Mesendoderm (in vitro differentiated cells): ENCODE measurements around the gene TPPP.
"Not testable (repeated sequence)": the region's sequence is repeated elsewhere in the genome, so short reads cannot be mapped to it uniquely, and the experiment has no call there.

Experiments used
- DNase-seq: peaks from one replicate; pipeline ENCODE4 v3.0.0; 2013
- H2AK5ac ChIP-seq: 2 replicates; pipeline ENCODE4 v1.6.1; 2013; ENCODE audit warnings: low read length, inconsistent platforms
- H2BK120ac ChIP-seq: 2 replicates; pipeline ENCODE4 v1.6.1; 2013; ENCODE audit warnings: low read depth, mild to moderate bottlenecking, low read length, moderate library complexity, mixed read lengths
- H2BK15ac ChIP-seq: replicated peaks from 2 replicates; pipeline ENCODE4 v1.6.1; 2013; ENCODE audit warnings: low read depth, mild to moderate bottlenecking, moderate library complexity
- H2BK5ac ChIP-seq: 2 replicates; pipeline ENCODE4 v1.6.1; 2013; ENCODE audit warnings: low read length, inconsistent platforms
- H3K18ac ChIP-seq: 2 replicates; pipeline ENCODE4 v1.6.1; 2013; ENCODE audit warnings: mild to moderate bottlenecking, low read length, mixed read lengths
- H3K23ac ChIP-seq: one replicate; pipeline ENCODE4 v1.6.1; 2013; ENCODE audit warnings: low read length
- H3K27ac ChIP-seq: 2 replicates; pipeline ENCODE4 v1.5.1; 2013; ENCODE audit warnings: low read depth, mild to moderate bottlenecking, inconsistent platforms, low read length, moderate library complexity
- H3K27me3 ChIP-seq: 2 replicates; pipeline ENCODE4 v1.6.1; 2013; ENCODE audit warnings: low read length, control low read depth, mild to moderate bottlenecking, inconsistent platforms; ENCODE audit not compliant: insufficient read depth, poor library complexity
- H3K36me3 ChIP-seq: 2 replicates; pipeline ENCODE4 v1.6.1; 2013; ENCODE audit warnings: low read length, inconsistent platforms; ENCODE audit not compliant: control insufficient read depth, insufficient read depth
- H3K4ac ChIP-seq: one replicate; pipeline ENCODE4 v1.6.1; 2013; ENCODE audit warnings: low read depth, mild to moderate bottlenecking, low read length, moderate library complexity
- H3K4me1 ChIP-seq: 2 replicates; pipeline ENCODE4 v1.6.1; 2013; ENCODE audit warnings: low read depth, low read length, inconsistent platforms; ENCODE audit not compliant: control insufficient read depth
- H3K4me2 ChIP-seq: 2 replicates; pipeline ENCODE4 v1.6.1; 2013; ENCODE audit warnings: low read length
- H3K4me3 ChIP-seq: 2 replicates; pipeline ENCODE4 v1.5.1; 2013; ENCODE audit warnings: mild to moderate bottlenecking, low read length
- H3K56ac ChIP-seq: one replicate; pipeline ENCODE4 v1.6.1; 2013; ENCODE audit warnings: low read length
- H3K79me1 ChIP-seq: 2 replicates; pipeline ENCODE4 v1.6.1; 2013; ENCODE audit warnings: low read length, inconsistent platforms
- H3K79me2 ChIP-seq: 2 replicates; pipeline ENCODE4 v1.6.1; 2013; ENCODE audit warnings: mild to moderate bottlenecking, low read length; ENCODE audit not compliant: control insufficient read depth, insufficient read depth
- H3K9ac ChIP-seq: 2 replicates; pipeline ENCODE4 v1.6.1; 2013; ENCODE audit warnings: low read length, inconsistent platforms
- H4K5ac ChIP-seq: one replicate; pipeline ENCODE4 v1.6.1; 2013; ENCODE audit warnings: low read length
- H4K8ac ChIP-seq: one replicate; pipeline ENCODE4 v1.6.1; 2013; ENCODE audit warnings: low read depth, mild to moderate bottlenecking, control low read depth, low read length, moderate library complexity
- WGBS: extraction: QIAGEN DNeasy Blood & Tissue Kit; methylation state at CpG from one replicate; pipeline ENCODE4 v1.1.7; 2013; ENCODE audit warnings: low lambda C conversion rate, missing lambda C conversion rate; ENCODE audit not compliant: insufficient coverage; ENCODE audit errors: extremely low coverage; 5-methylcytosine and 5-hydroxymethylcytosine counted together

TPPP gene

DNA sequence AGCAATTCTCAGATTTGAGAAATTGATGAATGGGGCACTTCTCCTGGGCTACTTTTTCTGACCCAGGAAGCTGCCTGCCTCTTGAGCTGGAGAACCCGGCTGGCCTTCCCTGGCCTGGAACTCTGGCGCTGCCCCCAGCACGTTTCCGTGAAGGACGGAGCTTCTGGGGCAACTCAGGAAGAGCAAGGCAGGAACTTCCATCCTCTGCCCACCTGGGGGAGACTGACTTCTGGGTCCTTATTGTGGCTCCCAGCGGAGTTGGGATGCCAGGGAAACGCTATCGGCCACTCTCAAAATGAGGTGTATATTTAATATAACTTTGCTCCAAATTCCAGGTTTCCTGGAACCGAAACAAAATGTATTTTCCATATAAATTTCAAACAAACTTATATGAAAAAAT is 33.9 kb upstream of the TPPP start:
- H2BK120ac ChIP-seq, H3K36me3 ChIP-seq, H3K79me2 ChIP-seq, H2BK5ac ChIP-seq, H3K79me1 ChIP-seq, H3K4ac ChIP-seq, H4K5ac ChIP-seq, H2BK15ac ChIP-seq, H3K27ac ChIP-seq, H3K4me3 ChIP-seq, H3K23ac ChIP-seq, H2AK5ac ChIP-seq, H3K27me3 ChIP-seq, H3K4me2 ChIP-seq, H3K4me1 ChIP-seq, H3K9ac ChIP-seq, H3K18ac ChIP-seq, H4K8ac ChIP-seq, H3K56ac ChIP-seq: not testable (repeated sequence)
- WGBS, result no CpG with 5 or more reads among the region's 9 CpGs
- DNase-seq, result peak; percentile 87

DNA sequence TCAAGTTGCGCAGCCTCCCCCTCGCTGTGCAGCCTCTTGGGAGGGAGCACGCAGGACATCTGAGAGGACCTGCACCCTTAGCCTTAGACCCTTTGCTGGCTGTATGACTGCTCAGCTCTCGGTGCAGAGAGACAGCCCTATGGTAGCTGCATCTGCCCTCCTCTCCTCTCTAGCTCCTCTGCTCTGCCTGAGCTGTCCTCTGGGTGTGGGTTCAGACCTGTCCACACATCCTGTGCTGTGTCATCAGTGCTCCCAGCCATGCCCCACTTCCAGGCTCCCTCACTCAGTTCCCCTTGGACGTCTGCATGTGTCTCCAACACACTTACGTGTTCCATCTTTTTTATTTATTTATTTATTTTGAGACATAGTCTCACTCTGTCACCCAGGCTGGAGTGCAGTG is 30.7 kb upstream of the TPPP start:
- not testable (repeated sequence) for H4K5ac ChIP-seq, H3K79me2 ChIP-seq, H3K9ac ChIP-seq, H3K4ac ChIP-seq, H3K4me3 ChIP-seq, H2BK15ac ChIP-seq, H3K27ac ChIP-seq, H4K8ac ChIP-seq, H3K56ac ChIP-seq, H3K23ac ChIP-seq, H3K18ac ChIP-seq, H3K4me2 ChIP-seq, H3K79me1 ChIP-seq, H2AK5ac ChIP-seq, DNase-seq, H3K27me3 ChIP-seq, H2BK5ac ChIP-seq, H2BK120ac ChIP-seq, H3K36me3 ChIP-seq, H3K4me1 ChIP-seq
- no CpG with 5 or more reads among the region's 6 CpGs for WGBS

DNA sequence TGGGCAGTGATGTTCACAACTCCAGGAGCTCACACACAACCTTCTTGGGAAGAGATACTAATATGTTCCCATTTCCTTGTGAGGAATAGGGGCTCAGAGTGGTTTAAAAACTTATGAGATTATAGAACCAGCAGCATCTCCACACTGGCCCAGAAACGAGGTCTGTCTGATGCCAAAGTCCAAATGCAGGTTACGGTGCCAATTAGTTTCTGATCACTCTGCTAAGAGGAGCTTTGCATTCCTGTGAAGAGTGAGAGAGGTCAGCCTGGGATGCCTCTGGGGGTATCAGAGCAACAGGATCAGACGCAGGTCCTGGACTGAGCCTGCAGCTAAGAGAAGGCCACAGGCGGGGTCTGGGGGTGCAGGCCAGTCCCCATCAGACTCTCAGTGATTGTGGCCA is 30.2 kb upstream of the TPPP start:
- not testable (repeated sequence) for H3K4me3 ChIP-seq, H3K18ac ChIP-seq, H4K5ac ChIP-seq, H2BK5ac ChIP-seq, H3K4me1 ChIP-seq, H3K9ac ChIP-seq, H2AK5ac ChIP-seq, H4K8ac ChIP-seq, H2BK15ac ChIP-seq, H3K4me2 ChIP-seq, H3K56ac ChIP-seq, H2BK120ac ChIP-seq, H3K23ac ChIP-seq, H3K27me3 ChIP-seq, DNase-seq, H3K79me2 ChIP-seq, H3K36me3 ChIP-seq, H3K27ac ChIP-seq, H3K79me1 ChIP-seq, H3K4ac ChIP-seq
- WGBS, result no CpG with 5 or more reads among the region's 4 CpGs

DNA sequence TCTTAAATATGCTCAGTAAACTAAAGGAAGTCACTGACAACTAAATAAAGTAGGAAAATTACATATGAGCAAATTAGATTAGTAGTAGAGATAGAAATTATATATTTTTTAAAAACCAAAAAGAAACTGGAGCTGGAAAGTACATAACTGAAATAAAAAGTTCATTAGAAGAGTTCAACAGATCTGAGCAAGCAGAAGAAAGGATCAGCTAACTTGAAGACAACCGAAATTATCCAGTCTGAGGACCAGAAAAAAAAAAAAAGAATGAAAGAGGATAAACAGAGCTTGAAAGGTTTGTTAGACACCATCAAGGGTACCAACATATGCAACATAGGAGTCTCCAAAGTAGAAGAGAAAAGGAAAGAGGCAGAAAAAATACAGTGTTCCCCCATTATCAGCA is 26.2 kb upstream of the TPPP start:
- H3K4me3 ChIP-seq, H3K4me2 ChIP-seq, H3K79me1 ChIP-seq, H3K4ac ChIP-seq, H2BK120ac ChIP-seq, H3K18ac ChIP-seq, H3K9ac ChIP-seq, DNase-seq, H3K56ac ChIP-seq, H3K79me2 ChIP-seq, H2AK5ac ChIP-seq, H2BK15ac ChIP-seq, H3K23ac ChIP-seq, H3K27me3 ChIP-seq, H2BK5ac ChIP-seq, H3K36me3 ChIP-seq, H3K27ac ChIP-seq, H4K8ac ChIP-seq, H3K4me1 ChIP-seq, H4K5ac ChIP-seq: not testable (repeated sequence)
- WGBS, result no CpG with 5 or more reads among the region's 1 CpG

DNA sequence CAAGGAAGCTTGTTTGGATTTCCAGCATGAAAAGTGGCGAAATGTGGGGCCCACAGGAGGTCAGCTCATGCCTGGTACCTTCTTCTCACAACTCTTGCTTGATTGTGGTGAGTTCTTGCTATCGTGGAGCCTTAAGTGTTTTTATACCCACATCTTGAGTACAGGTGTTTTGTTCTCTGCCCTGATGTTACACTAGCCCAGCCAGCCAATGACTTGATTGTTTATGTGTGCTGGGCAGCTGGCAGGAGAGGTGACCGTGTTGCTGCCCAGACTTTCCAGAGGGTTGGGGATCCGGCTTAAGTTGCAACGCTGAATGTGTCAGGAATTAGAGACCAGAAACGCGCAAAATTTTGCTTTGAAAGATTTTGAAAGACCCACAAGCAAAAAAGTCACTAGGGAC is 24.0 kb upstream of the TPPP start:
- Histone ChIP-seq H3K79me2 (no peaks in the 10 kb centered on the region), H3K4me1 (no peaks in the 10 kb centered on the region), H2AK5ac (no peak overlapping the region), H3K4me2 (no peak overlapping the region), H3K4ac (no peak overlapping the region), H3K4me3 (no peak overlapping the region), H2BK15ac (no peak overlapping the region), H3K27me3 (no peaks in the 10 kb centered on the region), H3K23ac (no peak overlapping the region), H3K79me1 (no peaks in the 10 kb centered on the region), H3K56ac (no peak overlapping the region), H3K27ac (no peak overlapping the region), H2BK120ac (no peak overlapping the region), H4K8ac (no peak overlapping the region), H2BK5ac (no peak overlapping the region), H4K5ac (no peak overlapping the region), H3K36me3 (no peaks in the 10 kb centered on the region), H3K18ac (no peak overlapping the region), H3K9ac (no peak overlapping the region)
- no peak for DNase-seq
- WGBS, result no CpG with 5 or more reads among the region's 7 CpGs

DNA sequence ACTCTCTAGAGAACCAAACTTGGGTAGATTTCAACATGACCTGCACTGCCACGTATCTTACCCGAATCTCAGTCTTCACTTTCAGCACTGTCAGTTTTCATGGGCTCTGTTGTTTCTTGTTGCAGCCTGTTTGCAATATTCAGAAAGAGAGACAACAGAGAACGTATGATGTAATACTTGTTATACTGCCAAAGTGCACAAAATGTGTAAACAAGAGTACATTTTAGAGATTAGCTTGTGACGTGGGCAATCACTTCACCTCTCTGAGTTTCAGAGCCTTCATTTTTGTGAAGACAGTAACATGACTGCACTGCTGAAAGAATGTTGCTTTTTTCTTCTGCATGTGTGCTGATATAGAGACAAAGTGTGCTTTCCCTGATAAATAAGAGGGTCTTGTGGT is 23.6 kb upstream of the TPPP start:
- H3K36me3 ChIP-seq, H3K4me2 ChIP-seq, H3K27ac ChIP-seq, H4K5ac ChIP-seq, H3K79me1 ChIP-seq, H3K4ac ChIP-seq, H3K23ac ChIP-seq, H2BK120ac ChIP-seq, H3K18ac ChIP-seq, H2AK5ac ChIP-seq, H2BK15ac ChIP-seq, H3K27me3 ChIP-seq, H2BK5ac ChIP-seq, H3K4me1 ChIP-seq, H3K56ac ChIP-seq, DNase-seq, H3K4me3 ChIP-seq, H3K9ac ChIP-seq, H4K8ac ChIP-seq, H3K79me2 ChIP-seq: not testable (repeated sequence)
- WGBS, result no CpG with 5 or more reads among the region's 4 CpGs
